T47D (cell line): ENCODE results near the gene NRP2.

Source experiments
- DNase-seq, 2 experiments: peaks; one replicate each; pipeline versions ENCODE4 v3.0.0 to v3.0.0-alpha.2; 2011 to 2012; ENCODE audit warnings: low read depth in 1 of 2, low spot score in 1 of 2
- JUND ChIP-seq: IDR thresholded peaks from 2 replicates; pipeline ENCODE4 v1.6.1; 2012; ENCODE audit warnings: low read depth
- in situ Hi-C: cut with HindIII; loops from 2 replicates; pipeline ENCODE4 v1.10.0; 2016; ENCODE audit warnings: low sequenced_read_pairs, low pct_unique_long_range_greater_than_20kb

Gene NRP2

DNA sequence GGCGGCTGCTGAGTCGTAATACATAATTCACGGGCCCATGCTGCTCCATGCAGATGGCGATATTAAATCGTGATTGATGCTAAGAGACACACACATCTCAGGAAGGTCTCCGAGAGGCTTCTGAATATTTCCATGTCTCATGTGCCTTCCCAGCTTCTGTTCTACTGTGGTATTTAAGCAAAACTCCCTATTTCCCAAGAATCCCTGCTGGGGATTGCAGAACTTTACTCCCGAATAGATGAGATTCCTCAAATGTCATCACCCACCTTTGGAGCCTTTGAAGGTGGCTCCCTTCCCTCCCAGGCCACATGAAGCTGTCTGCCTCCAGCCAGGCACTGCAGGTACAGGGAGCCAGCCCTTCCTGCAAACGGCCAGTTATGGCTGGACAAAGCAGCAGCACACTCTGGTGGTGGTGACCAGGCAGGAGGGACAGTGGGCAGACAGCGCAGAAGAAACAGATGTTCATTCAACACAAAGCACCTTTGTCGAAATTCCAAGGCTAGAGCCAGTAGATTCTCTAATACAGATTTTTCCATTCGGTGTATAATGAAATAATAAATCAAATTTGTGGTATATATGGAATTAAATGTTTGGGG is 14.1 kb downstream of the NRP2 start:
- TF ChIP-seq JUND = no peak
- in situ Hi-C loops = no loop called here
- peak in 1 of 2 experiments; percentile 43 for DNase-seq

DNA sequence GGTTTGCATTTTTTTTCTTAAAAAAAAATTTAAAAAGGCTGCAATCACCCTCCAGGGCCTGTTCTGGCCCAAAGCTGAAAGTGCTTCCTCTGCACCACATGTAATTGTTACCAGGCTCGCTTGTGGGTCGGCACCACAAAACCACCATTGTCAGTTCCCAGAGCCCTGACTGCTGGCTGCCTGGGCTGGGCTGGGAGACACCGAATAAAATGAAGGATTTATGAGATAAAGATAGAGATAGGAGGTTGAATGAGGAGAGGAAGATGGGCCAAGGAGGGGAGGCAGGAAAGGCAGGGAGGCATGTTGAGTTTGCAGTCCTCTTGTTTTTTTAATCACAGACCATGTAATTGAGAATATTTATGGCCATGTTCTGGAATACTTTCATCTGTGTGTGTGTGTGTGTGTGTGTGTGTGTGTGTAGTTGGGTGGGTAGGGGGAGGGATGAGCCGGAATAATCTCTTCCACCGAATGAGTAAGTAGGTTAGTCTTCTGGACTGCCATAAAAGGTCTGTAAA is 14.7 kb downstream of the NRP2 start:
- no peak for DNase-seq
- no peak for TF ChIP-seq JUND

DNA sequence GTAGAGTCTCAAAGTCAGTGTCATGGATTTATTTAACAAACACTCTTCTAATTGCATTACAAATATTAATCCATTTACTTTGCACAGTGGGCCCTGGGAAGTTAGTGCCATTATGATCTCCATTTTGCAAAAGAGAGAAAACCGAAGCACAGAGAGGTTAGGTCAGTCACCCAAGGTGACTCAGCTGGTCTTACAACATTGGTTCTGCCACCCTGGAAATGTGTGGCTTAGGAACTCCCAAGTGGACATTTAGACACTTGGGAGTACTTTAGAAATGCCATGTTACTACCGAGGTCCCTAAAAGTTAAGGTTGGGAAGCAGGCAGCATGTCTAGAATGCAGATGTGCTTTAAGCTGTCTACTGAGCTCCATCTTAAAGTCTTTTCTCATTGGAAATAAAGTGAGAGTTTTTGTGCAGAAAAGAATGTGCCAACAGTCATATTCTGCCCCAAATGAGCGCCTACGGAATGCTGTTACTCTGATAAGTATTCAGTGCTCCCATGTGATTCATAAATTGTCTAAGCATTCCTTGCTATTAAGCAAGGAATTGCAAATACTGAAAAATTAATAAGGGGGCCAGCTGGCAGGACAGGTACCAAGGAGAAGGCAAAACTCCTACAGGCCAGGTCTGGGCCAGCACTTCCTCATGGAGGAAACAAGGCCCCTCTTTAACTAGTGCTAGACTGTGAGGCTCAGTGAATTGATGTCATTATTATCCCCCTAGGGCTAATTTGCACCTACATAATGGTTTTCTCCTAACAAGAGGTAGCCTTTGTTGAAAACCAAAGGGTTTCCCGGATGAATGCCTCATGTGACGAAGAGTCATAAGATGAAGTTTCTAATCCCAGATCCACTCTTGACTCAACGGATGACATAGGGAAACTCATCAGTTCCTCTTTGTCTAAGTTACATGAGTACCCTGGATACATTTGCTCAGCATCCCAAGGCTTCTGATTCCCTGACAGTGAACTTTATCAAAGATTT is 16.3 kb downstream of the NRP2 start:
- TF ChIP-seq JUND = no peak
- in situ Hi-C loops = no loop called here
- no peak for DNase-seq

More for the DNA sequence above, 14.7 kb downstream of the NRP2 start:
- in situ Hi-C loops = no loop called here

DNA sequence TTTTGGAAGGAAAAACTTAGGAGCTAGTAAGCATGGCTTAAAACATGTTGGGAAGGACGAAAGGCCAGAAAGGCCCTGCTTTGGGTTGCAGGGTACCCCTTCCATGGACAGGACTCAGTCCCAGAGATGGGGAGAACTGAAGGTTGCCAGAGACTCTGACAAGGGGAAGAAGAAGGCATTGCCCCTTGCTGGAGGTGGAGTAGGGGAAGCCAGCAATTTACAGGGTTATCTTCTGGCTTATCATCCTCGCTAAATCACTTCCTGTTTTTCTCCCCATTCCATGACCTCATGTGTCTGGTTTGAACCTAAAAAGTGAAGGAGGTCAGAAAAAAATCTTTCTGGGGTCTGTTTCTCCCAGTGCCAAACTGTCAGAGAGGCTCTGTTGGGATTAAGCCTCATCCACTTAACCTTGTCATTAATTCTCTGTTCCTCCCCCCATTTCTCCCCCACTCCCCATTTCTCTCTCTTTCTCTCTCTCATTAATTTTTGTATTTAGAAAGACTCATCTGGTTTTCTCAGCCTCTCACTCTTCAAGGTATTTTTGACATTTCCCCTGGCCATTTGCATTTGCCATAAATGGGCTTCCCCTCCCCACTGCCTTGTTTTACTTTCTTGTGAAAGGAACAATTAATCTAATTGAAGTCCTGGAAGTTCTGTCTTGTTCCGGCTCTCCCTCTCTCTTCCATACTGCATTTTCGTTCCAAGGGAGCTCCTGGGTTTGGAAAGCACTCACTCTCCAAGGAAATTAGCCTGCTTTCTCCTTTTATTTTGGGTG is 17.4 kb downstream of the NRP2 start:
- TF ChIP-seq JUND = no peak
- in situ Hi-C loops = no loop called here
- no peak for DNase-seq

DNA sequence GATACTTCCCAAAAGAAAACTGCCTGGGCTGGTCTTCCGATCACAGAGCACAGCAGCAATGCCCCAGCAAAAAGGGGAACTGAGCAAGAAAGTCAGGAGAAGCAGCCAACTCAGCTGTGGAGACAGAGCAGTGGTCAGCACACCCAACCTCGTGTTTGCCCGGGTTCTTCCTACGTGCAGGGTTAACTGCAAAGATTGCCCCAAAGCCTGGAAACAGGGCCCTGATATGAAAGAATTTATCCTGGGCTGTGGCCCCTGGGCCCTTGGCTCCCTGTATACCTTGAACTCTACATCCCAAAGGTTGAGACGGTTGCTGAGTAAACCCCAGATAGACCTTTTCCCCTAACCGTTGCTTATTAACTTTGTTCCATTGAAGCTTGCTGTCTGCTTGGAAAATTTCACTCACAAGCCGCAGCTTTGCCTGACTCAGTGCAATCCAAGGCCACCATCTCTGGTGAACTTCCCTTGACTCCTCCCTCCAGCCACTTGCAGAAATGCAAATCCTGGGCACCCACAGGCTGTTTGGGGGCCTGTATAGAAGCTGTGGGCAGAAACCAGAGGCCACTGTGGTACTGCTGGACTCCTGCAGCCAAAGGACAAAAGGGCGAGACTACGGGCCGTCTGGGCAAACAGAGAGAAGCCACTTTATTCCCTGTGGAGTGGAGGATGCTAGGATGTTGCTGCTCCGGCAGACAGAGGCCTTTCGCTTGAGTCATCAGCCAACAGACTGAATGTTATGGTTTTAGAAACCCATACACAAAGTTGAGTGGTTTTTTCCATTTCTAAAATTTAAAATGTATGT is 18.2 kb downstream of the NRP2 start:
- in situ Hi-C loops = no loop called here
- TF ChIP-seq JUND = no peak
- no peak for DNase-seq

DNA sequence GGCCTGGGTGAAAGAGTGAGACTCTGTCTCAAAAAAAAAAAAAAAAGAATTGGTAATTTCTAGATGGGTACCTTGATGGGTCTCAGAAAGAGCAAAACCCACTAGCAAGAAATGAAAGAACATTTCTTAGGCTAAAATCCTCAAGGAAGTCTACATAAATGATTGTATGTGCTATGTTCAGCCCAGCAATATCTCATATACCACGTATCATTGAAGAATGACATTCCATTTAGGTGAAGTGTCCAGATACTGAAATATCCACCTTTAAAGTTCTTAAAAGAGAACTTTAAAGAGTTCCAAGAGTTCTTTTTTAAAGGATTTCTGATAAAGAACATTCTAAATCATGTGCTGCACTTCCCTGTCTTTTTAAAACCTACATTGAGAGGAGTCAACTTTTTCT is 19.2 kb downstream of the NRP2 start:
- no peak for DNase-seq
- in situ Hi-C loops = no loop called here
- TF ChIP-seq JUND = no peak

DNA sequence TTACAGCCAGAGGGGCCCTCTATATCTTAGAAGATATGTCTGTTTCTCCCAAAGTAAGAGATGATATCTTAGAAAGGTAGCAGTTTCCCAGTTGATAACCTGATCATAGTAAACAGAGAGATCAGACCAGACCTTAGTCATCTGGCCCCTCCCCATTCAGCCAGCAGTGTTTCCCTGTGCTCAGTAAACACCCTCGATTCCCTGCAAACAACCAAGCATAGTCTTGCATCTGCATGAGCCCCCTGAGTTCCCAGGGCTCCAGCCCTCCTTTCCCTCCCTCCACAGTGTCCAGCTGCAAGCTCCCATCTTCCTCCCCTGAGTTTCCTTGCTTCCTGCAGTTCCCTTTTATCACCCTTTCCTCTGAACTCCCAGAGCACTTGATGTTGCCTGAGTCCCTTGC is 20.3 kb downstream of the NRP2 start:
- in situ Hi-C loops = no loop called here
- DNase-seq = no peak
- no peak for TF ChIP-seq JUND

DNA sequence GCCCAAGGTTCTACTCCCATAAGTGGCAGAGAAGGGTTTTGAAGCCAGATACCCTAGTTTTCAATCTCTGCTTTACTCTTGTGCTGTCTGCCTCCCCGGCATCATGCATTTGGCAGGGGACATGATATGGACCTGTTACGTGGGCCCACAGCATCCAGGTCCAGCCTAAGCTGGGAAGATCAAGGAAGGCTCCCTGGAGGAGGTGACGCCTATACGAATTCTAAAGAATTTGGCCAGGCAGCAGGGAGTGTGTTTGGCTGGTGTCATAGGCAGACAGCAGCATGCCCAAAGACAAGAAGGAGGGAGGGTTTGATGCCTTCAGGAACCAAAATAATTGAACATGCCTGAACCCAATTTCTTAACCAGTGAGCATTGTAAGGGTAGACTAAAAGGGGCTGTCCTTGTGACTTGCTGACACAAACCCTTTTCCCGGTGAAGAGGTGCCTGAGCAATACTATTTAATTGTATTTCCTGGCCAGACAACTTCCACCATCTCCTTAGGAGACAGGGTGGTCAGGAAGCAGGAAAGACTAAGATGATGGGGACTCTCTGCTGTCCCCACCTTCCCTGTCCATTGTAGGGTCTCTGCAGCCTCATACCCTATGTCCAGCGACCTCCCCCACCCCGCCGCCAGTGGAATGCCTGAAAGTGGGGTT is 21.3 kb downstream of the NRP2 start:
- in situ Hi-C loops = no loop called here
- DNase-seq = no peak
- no peak for TF ChIP-seq JUND

DNA sequence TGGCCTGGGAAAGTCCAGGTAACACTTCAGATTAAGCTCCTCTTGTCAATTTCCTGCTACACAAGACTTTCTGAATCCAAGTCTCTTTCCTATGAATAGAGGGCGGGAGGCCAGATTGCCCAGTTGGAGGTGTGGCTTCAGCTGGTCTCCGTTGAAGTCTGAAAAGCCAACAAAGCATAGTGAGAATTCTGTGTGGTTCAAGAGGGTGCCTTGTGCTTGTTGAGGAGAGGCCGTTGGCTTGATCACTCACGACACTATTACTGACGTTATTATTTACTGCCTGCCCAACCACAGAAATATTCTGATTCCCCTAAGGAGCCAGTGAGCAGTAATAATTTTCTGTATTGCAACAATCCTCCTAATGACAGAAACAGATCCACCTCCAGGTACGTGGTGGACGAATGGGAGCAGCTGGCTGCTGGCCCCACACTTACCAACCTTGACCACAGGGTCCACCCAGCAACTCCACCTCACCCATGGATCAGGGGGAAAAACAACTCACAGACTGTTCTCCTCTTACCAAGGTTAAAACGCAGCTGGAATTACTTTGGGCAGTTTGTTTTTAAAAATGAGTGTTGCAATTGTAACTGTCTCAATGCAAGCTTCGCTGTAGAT is 21.9 kb downstream of the NRP2 start:
- TF ChIP-seq JUND = no peak
- in situ Hi-C loops = no loop called here
- DNase-seq = no peak

DNA sequence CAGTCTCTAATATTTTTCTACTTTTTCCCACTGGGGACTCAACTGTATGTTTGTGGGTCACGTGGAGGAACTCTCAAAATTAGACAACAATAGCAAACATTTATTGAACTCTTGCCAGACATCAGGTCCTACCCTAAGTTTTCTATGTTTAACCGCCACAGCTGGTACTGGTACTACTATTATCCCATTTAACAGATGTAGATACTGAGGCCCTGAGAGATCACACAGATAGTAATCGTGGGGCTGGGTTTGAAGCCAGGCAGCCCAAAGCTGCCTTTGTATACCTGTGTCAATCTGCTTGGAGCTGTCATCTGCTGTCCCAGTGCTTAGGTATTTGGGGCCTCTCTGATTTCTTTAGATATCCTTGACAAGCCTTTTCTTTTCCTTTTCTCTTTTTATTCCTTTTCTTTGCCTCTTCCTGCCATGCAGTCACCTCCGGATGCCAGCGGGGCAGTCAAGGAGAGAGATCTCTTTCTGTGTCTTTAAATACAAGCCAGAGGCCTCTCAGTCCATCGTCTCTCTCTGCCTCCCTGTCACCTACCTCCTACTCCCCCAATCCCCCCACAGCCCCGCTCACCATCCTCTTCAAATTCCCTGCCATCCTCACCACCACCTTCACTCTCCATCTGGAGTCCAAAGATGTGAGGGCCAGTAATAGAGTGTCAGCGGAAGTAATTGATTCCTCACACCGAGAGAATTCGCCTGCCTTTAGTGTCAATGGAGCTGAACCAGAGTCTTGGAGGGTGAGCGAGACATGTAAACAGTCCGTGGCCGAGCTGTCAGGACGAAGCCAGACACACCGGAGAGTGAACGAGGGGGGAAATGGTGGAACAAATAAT is 23.4 kb downstream of the NRP2 start:
- in situ Hi-C loops = no loop called here
- no peak for TF ChIP-seq JUND
- DNase-seq = no peak
